HG02870 (cell line): Measurements from ENCODE around the gene STUM.

Source experiments
- ATAC-seq: cut with Tn5 transposase; IDR thresholded peaks from one replicate; pipeline ENCODE4 v1.9.1; 2021; ENCODE audit warnings: mild to moderate bottlenecking, moderate library complexity; ENCODE audit not compliant: unreplicated experiment

Gene STUM

DNA sequence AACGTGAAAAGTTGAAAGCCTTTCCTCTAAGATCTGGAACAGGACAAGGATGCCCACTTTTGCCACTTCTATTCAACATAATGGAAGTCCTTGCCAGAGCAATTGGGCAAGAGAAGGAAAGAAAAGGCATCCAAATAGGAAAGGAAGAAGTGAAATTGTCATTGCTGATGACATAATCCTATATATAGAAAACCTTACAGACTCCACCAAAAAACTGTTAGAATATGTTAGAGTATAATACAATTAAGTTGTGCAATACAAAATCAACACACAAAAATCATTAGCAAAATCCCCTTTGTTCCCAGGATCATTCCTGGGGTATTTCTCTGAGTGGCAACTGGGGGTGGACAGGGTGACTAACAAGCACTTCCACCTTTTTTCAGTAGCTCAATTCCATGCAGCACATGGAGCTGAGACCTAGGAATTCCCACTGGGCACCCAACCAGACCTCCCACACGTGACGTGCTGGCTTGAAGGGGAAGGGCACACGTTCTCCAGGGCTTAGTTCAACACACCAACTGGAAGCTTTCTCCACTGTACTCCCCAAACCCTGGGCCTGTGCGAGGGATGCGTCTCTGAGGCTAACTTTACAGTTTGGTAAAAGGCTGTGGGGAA, 9.6 kb downstream of the STUM start:
- no peak for ATAC-seq

DNA sequence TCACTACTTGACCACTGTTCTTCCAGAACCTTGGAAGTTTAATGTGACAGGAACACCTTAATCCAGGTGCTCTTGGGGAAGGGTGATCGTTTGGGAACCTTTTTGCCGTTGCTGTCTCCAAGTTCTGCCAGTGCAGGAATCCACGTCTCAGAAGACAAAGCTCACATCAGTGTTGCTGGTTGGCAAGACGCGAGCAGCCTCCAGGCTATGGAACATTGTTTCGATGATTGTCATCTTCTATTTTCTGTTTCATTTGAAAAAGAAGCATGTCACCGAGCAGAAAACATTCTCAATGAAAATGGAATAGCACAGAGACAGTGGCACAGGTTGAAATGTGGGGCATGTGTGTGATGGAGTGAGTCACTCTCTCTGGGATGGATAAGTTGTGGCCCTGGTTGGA, 11.7 kb downstream of the STUM start:
- ATAC-seq = no peak

DNA sequence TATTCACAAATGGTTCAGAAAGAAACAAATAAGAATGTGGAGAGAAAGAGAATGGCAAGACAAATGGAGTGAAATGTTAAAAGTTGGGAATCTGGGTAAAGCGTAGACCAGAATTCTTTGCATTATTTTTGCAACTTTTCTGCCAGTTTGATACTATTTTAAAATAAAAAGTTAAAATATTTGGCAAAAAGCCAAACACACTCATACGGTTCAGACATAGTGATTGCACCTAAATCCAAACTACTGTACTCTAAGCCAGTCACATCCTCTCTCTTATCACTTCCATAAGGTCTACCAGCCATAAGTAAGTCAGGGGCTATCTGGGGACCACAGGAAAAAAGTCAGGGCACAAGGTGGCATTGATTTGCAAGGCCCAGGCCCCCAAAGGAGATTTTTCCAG, 14.4 kb downstream of the STUM start:
- no peak for ATAC-seq

DNA sequence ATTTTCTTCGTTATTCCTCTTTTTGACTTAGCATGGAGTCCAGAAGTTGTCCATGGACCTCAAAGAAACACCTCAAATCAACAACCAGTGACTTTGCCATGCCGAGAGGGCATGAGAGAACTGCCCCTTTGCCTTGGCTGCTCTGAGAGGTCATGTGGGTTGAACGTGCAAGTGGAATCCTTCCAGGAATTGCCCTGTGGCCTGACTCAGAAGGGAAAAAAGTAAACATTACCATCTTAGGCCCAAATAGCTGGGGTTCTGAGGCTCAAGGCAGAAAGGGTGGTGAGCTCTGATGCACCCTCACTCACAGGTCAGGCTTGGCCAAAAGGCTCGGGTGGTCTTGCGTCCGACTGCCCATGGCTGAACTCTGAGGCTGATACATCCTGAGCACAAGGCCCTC, 15.1 kb downstream of the STUM start:
- ATAC-seq = no peak

DNA sequence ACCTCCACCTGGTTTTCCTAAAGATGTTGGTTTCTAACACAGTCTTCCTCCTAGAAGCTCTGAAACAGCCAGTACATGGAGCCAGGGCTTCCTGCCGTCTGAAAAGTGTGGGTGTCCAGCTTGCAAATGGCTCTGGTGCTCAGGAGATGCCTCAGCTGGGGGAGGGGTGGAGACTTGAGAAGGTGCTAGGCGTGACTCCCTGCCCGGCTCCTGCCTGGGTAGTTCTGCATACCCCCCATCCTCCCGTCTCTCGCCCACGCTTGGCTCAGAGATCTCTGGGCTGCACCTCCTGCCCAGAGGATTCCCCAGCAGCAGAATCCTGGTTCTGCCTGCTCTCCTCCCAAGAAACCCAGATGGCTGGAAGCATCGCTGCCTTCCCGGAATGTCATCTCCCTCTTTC, 16.9 kb downstream of the STUM start:
- no peak for ATAC-seq

DNA sequence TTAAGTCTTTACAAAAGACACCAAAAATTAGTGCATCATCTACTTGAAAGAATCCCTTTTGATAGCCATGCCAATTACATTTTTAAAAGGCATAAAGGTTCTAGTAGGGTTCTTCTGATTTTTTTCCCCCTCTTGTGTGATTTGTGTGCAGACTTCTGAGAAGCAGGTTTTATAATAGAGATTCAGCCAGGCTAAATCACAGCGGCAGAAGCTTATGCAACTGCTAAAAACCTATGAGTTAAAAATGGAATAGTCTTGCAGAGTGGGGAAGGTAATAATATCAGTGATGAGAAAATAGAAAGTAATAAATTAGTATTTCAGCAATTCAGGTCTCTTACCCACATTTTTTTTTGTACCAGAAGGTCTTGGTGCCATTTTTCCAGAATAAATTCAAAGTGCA, 17.7 kb downstream of the STUM start:
- ATAC-seq = no peak

DNA sequence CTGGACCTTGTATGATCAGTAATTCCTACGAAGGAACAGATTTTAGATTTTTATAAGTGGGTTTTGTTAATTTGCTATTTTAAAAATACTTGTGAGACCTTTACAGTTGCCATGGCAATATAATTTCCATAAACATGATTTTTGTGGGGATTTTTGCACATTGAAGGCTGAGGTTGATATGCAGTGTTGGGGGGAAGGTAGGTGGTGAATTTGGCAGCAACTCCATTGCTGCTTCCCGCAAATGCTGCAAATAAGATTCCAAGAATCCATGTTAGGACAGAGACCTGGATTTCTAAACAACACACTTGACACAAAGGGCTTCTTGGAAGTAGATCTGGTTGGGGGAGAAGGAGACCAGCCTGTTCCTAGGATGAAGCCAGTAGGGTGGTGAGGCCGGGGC, 18.2 kb downstream of the STUM start:
- ATAC-seq = no peak

DNA sequence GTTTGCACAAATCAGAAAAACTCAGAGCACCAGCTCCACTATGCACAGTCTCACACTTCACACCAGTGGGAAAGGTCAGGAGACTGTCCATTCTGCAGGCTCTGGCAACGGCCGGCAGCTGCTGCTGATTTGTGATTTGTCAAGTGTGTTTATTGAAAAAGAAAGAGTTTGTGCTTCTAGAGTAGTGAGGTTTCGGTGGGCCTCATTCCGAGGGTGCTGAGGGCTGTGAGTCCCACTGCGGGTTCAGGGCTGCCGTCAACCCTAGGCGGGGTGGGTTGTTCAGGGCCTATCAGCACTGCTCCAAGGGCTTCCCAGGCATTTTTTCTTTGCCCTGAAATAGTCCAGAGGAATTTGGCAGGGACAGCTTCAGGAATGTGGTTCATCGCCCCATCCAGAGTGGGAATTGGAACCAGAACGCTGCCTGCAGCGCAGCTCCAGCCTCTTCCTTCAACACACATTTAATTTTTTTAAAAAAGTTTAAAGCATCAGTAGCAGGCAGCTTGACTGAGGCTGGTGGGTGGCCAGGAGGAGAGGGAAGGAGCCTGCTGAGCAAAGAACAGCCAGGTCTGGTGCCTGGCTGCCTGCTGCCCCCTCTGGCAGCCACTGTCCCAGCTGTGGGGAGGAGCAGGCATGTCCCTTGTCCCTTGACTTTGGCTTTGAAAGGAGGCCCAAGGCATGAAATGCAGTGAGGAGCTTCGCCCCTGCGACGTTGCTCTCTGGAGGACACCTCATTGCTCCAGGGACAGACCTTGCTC, 19.7 kb downstream of the STUM start:
- no peak for ATAC-seq

DNA sequence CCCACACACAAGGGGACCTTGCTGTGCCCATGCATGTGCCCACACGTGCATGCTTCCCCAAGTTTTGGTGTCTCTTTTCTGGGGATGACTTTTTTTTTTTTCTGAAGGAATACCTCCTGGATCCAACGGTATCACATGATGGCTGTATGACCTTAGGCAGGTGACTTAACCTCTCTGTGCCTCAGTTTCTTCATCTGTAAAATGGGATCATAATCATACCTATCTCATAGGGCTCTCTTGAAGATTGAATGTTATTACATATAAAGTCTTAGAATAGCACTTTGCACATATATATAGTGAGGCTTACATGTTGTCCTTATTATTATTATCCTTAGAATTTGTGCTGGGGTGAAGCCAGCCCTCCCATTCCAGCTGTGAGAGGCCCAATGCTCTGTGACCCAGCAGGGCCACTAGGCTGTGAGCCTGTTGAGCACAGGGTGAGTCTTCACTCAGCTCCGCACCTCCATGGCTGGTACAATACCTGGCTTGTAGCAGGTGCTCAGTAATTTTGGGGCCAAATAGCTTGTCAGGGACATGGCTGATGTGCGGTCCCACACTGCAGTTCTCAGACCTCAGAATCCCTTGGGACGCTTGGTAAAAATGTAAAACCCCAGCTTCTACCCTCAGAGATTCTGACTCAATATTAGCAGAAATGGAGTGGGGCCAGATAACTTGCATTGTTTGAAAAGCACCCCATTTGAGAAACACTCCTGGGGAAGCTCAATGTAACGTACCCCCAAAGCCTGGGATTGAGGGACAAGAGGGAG, 20.6 kb downstream of the STUM start:
- no peak for ATAC-seq

DNA sequence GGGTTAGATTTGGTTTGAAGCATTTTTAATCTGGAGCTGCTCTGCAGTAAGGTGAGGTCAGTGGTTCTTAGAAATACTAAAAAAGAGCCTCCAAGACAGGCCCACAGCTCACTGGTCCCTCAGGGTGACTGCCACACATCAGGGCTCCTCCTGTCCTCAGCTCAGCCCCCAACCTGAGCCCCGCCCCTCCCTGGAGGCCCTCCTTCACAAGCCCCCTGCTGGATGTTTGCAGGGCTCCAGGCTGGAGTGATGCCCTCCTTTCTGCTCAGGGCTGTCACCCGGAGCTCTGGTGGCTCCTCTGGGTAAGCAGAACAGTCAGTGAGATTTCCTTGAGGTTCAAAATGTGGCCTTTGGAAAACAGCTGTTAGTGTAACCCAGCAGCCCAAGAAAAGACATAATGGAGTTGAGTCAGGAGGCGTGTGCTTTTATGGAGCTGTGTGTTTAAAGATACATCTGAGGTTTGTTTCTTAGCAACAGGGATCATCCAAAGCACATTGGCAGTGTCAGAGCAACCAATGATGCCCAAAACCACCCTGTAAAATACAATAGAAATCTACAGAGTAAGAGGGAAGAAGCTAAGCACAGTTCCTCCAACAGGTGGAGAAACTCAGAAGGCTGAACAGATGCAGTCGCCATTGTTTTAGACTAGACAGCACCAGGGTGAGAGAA, 21.4 kb downstream of the STUM start:
- no peak for ATAC-seq

DNA sequence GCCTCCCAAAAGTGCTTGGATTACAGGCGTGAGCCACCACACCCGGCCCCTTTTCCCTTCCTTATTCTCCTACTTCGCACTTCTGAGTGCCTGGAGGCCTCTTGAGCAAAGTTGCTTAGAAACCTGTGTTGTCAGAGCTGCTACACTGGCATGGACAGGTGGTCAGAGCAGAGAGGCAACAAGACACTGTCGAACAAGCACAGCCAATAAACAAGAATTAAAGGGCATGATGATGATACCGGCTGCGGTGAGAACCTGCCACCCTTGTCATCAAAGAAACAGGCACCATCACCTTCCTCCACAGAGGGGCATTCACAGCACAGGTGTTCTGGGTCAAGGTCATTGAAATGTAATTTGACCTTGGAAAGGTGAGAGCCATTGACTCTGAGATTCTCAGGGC, 23.3 kb downstream of the STUM start:
- ATAC-seq = no peak

DNA sequence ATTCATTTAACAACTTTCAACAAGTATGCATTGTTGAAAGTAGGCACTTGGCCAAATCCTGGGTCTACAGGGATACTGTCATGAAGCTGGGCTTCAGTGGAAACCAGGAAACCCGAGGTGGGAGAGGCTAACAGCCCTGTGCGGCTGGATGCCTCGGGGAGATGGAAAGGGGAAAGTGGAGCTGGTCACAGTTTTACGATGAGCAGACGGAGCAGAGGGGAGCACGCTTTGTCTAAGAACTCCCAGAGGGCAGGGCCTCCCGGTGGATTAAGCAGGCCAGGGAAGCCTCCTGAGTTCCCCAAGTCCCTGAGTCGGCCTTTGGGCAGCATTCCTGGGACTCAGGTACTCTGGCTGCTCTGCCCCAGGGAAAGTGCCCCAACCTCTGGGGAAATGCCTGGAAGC, 23.8 kb downstream of the STUM start:
- no peak for ATAC-seq

DNA sequence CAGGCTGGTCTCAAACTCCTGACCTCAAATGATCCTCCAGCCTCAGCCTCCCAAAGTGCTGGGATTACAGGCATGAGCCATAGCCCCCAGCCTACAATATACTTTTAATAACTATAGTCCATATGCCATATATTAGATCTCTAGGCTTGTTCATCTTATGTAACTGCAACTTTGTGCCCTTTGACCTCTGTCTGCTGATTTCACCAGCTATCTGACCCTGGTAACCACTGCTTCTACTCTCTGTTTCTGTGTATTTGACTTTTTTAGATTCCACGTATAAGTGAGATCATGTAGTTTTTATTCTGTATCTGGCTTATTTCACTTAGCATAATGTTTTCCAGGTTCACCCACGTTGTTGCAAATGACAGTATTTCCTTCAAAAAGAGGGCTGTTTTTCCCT, 25.5 kb downstream of the STUM start:
- no peak for ATAC-seq

DNA sequence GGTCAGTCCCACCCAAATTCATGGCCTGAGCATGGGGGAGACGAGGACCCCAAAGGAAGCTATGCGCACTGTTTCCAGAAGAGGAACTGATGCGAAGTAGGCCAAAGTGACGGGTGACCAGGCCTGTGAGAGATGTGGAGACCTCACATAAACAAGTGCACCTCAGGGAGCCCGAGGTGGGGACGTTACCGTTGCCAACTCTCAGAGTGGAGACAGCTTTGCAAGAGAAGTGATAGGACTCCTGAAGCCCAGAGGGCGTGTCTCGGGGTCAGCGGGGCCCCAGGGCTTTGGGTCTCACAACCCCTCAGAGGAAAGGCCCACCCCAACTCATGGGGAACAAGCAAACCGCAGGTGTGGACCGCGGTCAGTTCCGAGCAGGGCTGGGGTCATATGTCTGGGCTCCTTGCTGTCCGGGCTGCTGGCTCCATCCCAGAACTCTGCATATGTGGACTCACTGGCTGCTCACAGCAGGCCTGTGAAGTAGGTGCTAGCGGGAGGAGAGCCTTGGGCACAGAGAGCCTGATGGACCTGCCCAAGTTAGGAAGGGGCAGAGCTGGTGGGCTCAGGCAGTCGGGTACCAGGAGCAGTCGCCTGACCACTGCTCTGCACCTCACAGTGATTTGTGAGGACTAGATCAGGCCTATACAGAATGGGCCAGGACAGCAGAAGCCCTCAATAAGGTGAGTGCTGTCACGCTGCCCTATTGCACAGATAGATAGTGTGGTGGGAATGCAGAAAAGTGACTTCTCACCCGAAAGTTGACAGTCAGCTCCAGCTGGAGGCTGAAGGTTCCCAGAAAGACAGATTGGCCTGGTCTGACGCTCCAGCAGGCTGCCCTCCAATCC, 26.2 kb downstream of the STUM start:
- ATAC-seq = no peak

DNA sequence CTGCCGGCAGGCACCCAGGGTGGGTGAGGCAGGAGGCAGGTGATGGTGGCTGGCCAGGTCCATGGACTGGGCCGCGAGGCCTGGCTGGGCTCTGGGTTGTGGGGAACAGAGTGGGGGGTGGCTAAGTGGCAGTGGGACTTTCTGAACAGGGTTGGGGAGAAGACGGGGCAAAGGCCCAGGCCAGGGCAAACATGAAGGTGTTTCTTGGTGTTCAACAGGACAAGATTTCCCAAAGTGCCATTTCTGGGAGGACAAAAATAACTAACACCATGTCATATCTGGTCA, 26.8 kb downstream of the STUM start:
- ATAC-seq = no peak

DNA sequence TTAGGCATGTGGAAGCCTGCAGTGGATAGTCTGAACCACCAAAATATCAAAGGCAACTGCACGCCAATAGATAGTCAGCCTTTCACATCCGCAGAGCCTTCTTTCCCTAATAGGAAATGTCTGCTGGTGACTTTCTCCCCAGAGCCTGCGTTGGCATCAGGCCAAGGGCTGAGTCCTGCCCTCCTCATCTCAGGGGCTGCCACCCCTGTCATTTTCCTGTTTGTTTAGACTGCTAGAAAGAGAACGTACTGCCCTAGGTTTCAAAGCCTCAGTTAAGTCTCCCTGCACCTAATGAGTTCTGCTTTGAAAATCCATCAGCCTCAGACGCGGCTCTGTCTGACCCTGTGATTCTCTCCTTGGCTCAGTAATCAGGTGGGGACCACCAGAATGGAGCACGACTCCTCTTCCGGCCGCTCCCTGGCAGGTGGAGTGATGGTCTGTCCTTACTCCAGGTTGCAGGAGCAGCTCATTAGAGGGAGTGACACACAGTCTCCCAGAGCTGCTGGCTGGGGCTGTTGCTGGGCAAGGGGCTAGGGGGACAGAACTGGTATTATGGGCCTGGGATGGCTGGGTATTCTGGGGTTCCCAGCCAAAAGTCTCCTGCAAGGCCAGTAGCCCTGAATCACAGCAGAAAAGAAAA, 27.3 kb downstream of the STUM start:
- ATAC-seq = no peak

DNA sequence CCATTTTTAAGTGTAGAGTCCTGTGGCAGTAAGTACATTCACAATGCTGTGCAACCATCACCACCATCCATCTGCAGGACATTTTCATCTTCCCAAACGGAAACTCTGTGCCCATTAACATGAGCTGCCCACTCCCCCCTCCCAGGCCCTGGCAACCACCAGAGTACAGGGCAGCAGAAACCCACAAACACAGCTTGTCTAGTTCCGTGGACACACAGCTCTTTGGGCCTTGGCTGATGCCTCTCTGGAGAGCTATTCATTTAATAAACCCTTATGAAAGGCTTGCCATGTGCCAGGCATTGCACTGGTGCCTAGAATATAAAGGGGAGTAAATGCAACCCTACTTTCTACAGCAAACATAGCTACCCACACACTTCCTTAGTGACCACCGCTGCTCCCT, 28.0 kb downstream of the STUM start:
- no peak for ATAC-seq

DNA sequence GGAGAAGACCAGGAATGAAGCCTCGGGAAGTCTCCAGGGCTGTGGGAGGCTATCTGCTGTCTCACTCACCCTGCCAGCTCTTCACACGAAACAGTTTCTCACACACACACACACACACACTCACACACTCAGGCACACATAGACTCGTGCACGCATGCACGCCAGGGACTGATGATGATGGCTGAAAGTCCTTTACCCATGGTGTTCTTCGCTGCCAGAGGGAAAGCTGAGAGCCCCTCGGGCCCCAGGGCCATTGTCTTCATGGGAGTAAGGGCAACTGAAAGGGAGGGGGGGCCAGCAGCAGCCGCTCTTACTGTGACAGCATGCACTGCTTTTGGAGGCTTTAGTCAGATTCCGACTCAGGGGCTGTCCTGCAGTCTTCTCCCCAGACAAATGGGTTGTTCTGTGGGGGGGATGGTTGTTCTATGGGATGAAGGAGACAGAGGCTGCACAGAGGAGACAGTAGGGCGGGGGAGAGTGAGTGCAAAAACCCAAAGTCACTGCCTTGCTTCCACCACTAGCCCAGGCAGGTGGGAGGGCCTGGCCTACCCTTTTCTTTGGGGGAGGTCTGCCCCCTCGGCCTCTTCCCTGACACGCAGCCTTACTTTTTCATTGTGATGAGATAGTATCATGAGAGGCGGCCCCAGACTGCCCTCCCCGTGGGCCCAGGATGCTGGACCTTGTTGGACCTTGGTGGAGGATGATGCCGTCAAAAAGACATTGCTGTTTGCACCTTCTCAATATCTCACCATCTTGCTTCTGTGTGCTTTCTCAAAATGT, 29.0 kb downstream of the STUM start:
- ATAC-seq = no peak

DNA sequence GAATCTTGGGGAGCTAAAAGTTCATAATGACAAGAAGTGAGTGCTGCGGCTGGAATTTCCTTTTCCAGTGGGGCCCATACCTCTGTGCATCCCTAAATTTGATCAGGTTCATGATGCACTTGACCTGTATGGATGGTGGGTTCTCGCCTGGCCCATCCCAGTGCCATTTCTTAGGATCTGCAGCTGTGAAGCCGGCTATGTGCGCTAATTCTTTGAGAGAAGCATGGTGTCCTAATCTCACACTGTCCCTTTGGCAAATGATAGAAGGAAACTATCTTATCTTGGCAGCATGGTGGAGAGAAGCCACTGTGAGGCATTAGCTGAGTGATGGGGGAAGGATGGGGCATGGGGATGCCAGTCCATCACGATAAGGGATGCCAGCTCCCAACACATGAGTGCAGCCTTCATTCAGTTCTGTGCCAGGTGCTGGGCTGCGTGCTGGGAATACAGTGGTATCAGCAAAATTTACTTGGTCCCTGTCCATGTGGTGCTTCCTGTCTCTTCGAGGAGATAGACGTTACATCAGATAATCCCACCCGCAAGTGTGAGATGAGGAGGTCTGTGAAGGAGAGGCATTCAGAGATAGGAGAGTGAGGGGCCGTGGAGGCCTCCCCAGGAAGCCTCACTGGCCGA, 30.5 kb downstream of the STUM start:
- no peak for ATAC-seq
